PC-9 (cell line): ENCODE measurements around the gene RNF41. TPM values are rescaled to one million over a fixed set of nuclear protein-coding genes. Genes with fewer than 3 reads are reported as not detected.

Source experiments
- BruUV-seq: library from RNA; stranded (reverse); fragments of 400-500 nt; replicated peaks from 2 replicates; lab custom pipeline; 2021; lab: Mats Ljungman, UMichigan
- CTCF ChIA-PET: fragments of 300-600 bp; sonication (Branson Sonifier 250); formaldehyde crosslinking; loops from one replicate; lab custom pipeline; 2022; ENCODE audit warnings: antibody characterized with exemption; lab: Charles Lee
- POLR2A ChIA-PET: fragments of 300-600 bp; sonication (Branson Sonifier 250); formaldehyde crosslinking; loops from one replicate; lab custom pipeline; 2022; ENCODE audit warnings: antibody characterized with exemption; ENCODE audit not compliant: unreplicated experiment; lab: Charles Lee
- DNase-seq, 2 experiments: peaks; one replicate each; pipeline versions ENCODE4 v3.0.0 to v3.0.0-alpha.2; 2015 to 2022; ENCODE audit warnings: mixed read lengths in 1 of 2
- H2AFZ ChIP-seq: fragments of 200-600 bp; sonication (generic); 2 replicates; pipeline ENCODE4 v1.8.1; 2017; ENCODE audit warnings: antibody characterized with exemption
- H3F3A ChIP-seq: fragments of 200-600 bp; sonication (generic); 2 replicates; pipeline ENCODE4 v1.8.1; 2017; ENCODE audit warnings: antibody characterized with exemption, mild to moderate bottlenecking, low read depth; ENCODE audit not compliant: insufficient read depth
- H3K27ac ChIP-seq: fragments of 200-600 bp; sonication (generic); 2 replicates; pipeline ENCODE4 v1.6.1; 2016; ENCODE audit warnings: mixed run types
- H3K27me3 ChIP-seq: fragments of 200-600 bp; sonication (generic); 2 replicates; pipeline ENCODE4 v1.6.1; 2016; ENCODE audit warnings: low read depth, mixed run types; ENCODE audit not compliant: insufficient read depth
- H3K36me3 ChIP-seq: fragments of 200-600 bp; sonication (generic); 2 replicates; pipeline ENCODE4 v1.6.1; 2016; ENCODE audit warnings: low read depth, mixed run types
- H3K4me1 ChIP-seq: fragments of 200-600 bp; sonication (generic); replicated peaks from 2 replicates; pipeline ENCODE4 v1.6.1; 2016; ENCODE audit warnings: mixed run types; ENCODE audit not compliant: insufficient read depth
- H3K4me2 ChIP-seq: fragments of 200-600 bp; sonication (generic); 2 replicates; pipeline ENCODE4 v1.6.1; 2017; ENCODE audit warnings: mixed run types
- H3K4me3 ChIP-seq: fragments of 200-600 bp; sonication (generic); 2 replicates; pipeline ENCODE4 v1.6.1; 2016; ENCODE audit warnings: mixed run types
- H3K79me2 ChIP-seq: fragments of 200-600 bp; sonication (generic); 2 replicates; pipeline ENCODE4 v1.6.1; 2017; ENCODE audit warnings: low read depth, mixed run types
- H3K9me2 ChIP-seq: fragments of 200-600 bp; sonication (generic); 2 replicates; pipeline ENCODE4 v1.8.1; 2017; ENCODE audit warnings: mild to moderate bottlenecking; ENCODE audit not compliant: insufficient read depth
- H3K9me3 ChIP-seq: fragments of 200-600 bp; sonication (generic); 2 replicates; pipeline ENCODE4 v1.8.1; 2016; ENCODE audit warnings: low read depth; ENCODE audit not compliant: insufficient read depth
- H4K20me1 ChIP-seq: fragments of 200-600 bp; sonication (generic); 2 replicates; pipeline ENCODE4 v1.8.1; 2017; ENCODE audit not compliant: insufficient read depth
- CTCF ChIP-seq: fragments of 200-600 bp; sonication (generic); conservative IDR thresholded peaks from 2 replicates; pipeline ENCODE4 v1.6.1; 2017; ENCODE audit warnings: mixed run types, antibody characterized with exemption, mild to moderate bottlenecking, moderate library complexity
- EZH2 ChIP-seq: fragments of 200-600 bp; sonication (generic); IDR thresholded peaks from 2 replicates; pipeline ENCODE4 v1.8.0; 2017; ENCODE audit warnings: antibody characterized with exemption, low read depth
- intact Hi-C: fragments of 100-400 bp; cut with micrococcal nuclease; formaldehyde crosslinking; loops from one replicate; pipeline ENCODE4 v1.10.0; 2022; ENCODE audit not compliant: unreplicated experiment
- total RNA-seq: library from RNA; stranded (reverse); gene quantifications from 2 replicates; pipeline ENCODE4 v1.2.3, GENCODE V29; 2021

RNF41 gene
- total RNA-seq, 1 experiment from 2014 or later = 33.4 TPM

- Histone ChIP-seq H3K4me2 (no peak overlapping the region), H4K20me1 (peaks cover 5% of the 10 kb centered on the region; the same call in 1 of the 2 replicates), H2AFZ (no peak overlapping the region), H3K9me2 (no peaks in the 10 kb centered on the region), H3K27ac (no peak overlapping the region), H3K27me3 (no peaks in the 10 kb centered on the region), H3K9me3 (no peaks in the 10 kb centered on the region), H3K4me3 (no peak overlapping the region), H3K4me1 (no peaks in the 10 kb centered on the region), H3F3A (peaks cover 8% of the 10 kb centered on the region; the same call in 1 of the 2 replicates), H3K79me2 (no peaks in the 10 kb centered on the region), H3K36me3 (peaks cover 9% of the 10 kb centered on the region; the same call in 1 of the 2 replicates)
- intact Hi-C loops = no loop called here
- ChIA-PET CTCF (interaction anchor here (1.5 kb wide), 1 partner anchor 16 kb away, joined by 7 read pairs; the partner anchor contains the start of gene RNF41), POLR2A (interaction anchor here (0.6 to 0.7 kb wide), 2 partner anchors 15 to 129 kb away, joined by 6 read pairs; partner anchors contain the start of gene RNF41)
- peak in 1 of 2 experiments; percentile 31 for DNase-seq
- BruUV-seq = no TSS peak
- peak; percentile 43; the same call in 1 of the 2 replicates for TF ChIP-seq CTCF
- TF ChIP-seq EZH2 = no peak
Measured at GRCh38 chr12:56206452-56207166, 15.1 kb downstream of the RNF41 start.

- H3K27me3 ChIP-seq = no peaks in the 10 kb centered on the region
- no peak for DNase-seq
- BruUV-seq = no TSS peak
- peaks cover 9% of the 10 kb centered on the region; the same call in 1 of the 2 replicates for H3K36me3 ChIP-seq
- intact Hi-C loops = no loop called here
- no peak overlapping the region for H3K4me3 ChIP-seq
- peaks cover 8% of the 10 kb centered on the region; the same call in 1 of the 2 replicates for H3F3A ChIP-seq
- peaks cover 5% of the 10 kb centered on the region; the same call in 1 of the 2 replicates for H4K20me1 ChIP-seq
- no peaks in the 10 kb centered on the region for H3K9me3 ChIP-seq
- no peak for TF ChIP-seq EZH2
- TF ChIP-seq CTCF = no peak; the same call in 1 of the 2 replicates
- H2AFZ ChIP-seq = no peak overlapping the region
- ChIA-PET CTCF (no interaction called here), POLR2A (no interaction called here)
- no peaks in the 10 kb centered on the region for H3K4me1 ChIP-seq
- H3K9me2 ChIP-seq = no peaks in the 10 kb centered on the region
- H3K4me2 ChIP-seq = no peak overlapping the region
- no peak overlapping the region for H3K27ac ChIP-seq
- no peaks in the 10 kb centered on the region for H3K79me2 ChIP-seq
Measured at GRCh38 chr12:56205445-56205844, 16.3 kb downstream of the RNF41 start.

GRCh38 chr12:56204275-56204674 lies 17.4 kb downstream of the RNF41 start:
- Histone ChIP-seq H3K27ac (no peak overlapping the region), H4K20me1 (peaks cover 5% of the 10 kb centered on the region; the same call in 1 of the 2 replicates), H3K36me3 (peaks cover 9% of the 10 kb centered on the region; the same call in 1 of the 2 replicates), H3K4me2 (no peak overlapping the region), H3K9me3 (no peaks in the 10 kb centered on the region), H3K79me2 (no peaks in the 10 kb centered on the region), H3K27me3 (no peaks in the 10 kb centered on the region), H2AFZ (no peak overlapping the region), H3F3A (peaks cover 8% of the 10 kb centered on the region; the same call in 1 of the 2 replicates), H3K4me3 (no peak overlapping the region), H3K9me2 (no peaks in the 10 kb centered on the region), H3K4me1 (no peaks in the 10 kb centered on the region)
- TF ChIP-seq CTCF (no peak), EZH2 (no peak)
- no TSS peak for BruUV-seq
- ChIA-PET CTCF (no interaction called here), POLR2A (no interaction called here)
- DNase-seq = no peak
- intact Hi-C loops = no loop called here
